Fibroblast of lung (primary cell): ENCODE measurements around the gene GLG1.

ENCODE experiments used
- EZH2 ChIP-seq: IDR thresholded peaks from 2 replicates; pipeline ENCODE4 v1.5.1; 2012; ENCODE audit warnings: low read length, control low read depth, mild to moderate bottlenecking; ENCODE audit errors: missing control alignments
- TF ChIP-seq, protein P1 (sequence below), 2 donors: IDR thresholded peaks in 1 of 2; conservative IDR thresholded peaks in 1 of 2; 1 replicate in 1 of 2; 2 replicates in 1 of 2; pipeline ENCODE4 v1.5.1; 2011 to 2012; ENCODE audit warnings: low read length in 2 of 2, control low read depth in 1 of 2, inconsistent platforms in 1 of 2, low read depth in 1 of 2, mild to moderate bottlenecking in 1 of 2

- TF ChIP-seq, protein P1, sequence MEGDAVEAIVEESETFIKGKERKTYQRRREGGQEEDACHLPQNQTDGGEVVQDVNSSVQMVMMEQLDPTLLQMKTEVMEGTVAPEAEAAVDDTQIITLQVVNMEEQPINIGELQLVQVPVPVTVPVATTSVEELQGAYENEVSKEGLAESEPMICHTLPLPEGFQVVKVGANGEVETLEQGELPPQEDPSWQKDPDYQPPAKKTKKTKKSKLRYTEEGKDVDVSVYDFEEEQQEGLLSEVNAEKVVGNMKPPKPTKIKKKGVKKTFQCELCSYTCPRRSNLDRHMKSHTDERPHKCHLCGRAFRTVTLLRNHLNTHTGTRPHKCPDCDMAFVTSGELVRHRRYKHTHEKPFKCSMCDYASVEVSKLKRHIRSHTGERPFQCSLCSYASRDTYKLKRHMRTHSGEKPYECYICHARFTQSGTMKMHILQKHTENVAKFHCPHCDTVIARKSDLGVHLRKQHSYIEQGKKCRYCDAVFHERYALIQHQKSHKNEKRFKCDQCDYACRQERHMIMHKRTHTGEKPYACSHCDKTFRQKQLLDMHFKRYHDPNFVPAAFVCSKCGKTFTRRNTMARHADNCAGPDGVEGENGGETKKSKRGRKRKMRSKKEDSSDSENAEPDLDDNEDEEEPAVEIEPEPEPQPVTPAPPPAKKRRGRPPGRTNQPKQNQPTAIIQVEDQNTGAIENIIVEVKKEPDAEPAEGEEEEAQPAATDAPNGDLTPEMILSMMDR (conservative IDR thresholded peaks at IDR 0.05 in 1 of 2, IDR thresholded peaks at IDR 0.05 in 1 of 2; ENCODE audit: low read depth in 1 of 2, low read length in 2 of 2): no peak
- no peak for TF ChIP-seq EZH2
Measured at GRCh38 chr16:74652249-74652648, 45.3 kb upstream of the GLG1 start.
